ENCODE data around the gene PREX1. TPM values are rescaled to one million over a fixed set of nuclear protein-coding genes. Genes with fewer than 3 reads are reported as not detected.
A peak's percentile ranks its signal among the peaks of the same experiment; 100 is the strongest.

The PREX1 gene
- total and polyA plus RNA-seq, 2 donors from 2014 or later, result 8.5 to 38.2 TPM

GRCh38 chr20:48695255-48695654 is 132.5 kb downstream of the PREX1 start:
- H3K4me3 ChIP-seq (ENCODE audit: low read length in 3 of 3), result no peak overlapping the region
- DNase-seq, result peak in 1 of 5 donors; percentile 26
- H3K27me3 ChIP-seq (ENCODE audit: control insufficient read depth, insufficient read depth, low read length), result no peaks in the 10 kb centered on the region
- H3K4me1 ChIP-seq (ENCODE audit: control insufficient read depth in 2 of 3, insufficient read depth in 2 of 3, low read depth in 1 of 3, low read length in 3 of 3), result peaks cover 0 to 12% (median 10%) of the 10 kb centered on the region in 3 donors
- peaks cover 0 to 2% (median 0%) of the 10 kb centered on the region in 3 donors for H3K36me3 ChIP-seq (ENCODE audit: control insufficient read depth in 2 of 3, insufficient read depth in 3 of 3, low read length in 3 of 3)
- no peak for TF ChIP-seq CTCF (IDR thresholded peaks at IDR 0.05; ENCODE audit: borderline replicate concordance, extremely low read depth, insufficient read depth)
- no peak for FAIRE-seq
- intact Hi-C loops (cut with DNase I), result no loop called here
- no peak overlapping the region for H3K27ac ChIP-seq (ENCODE audit: low read depth in 2 of 2, low read length in 2 of 2)
- no peak overlapping the region for H3K9ac ChIP-seq (ENCODE audit: low read length in 3 of 3)
- no peaks in the 10 kb centered on the region for H3K9me3 ChIP-seq (ENCODE audit: control insufficient read depth in 2 of 3, insufficient read depth in 1 of 3, low read length in 3 of 3)

- intact Hi-C loops (cut with DNase I), result no loop called here
- Histone ChIP-seq H3K27me3 (ENCODE audit: control insufficient read depth, insufficient read depth, low read length) (no peaks in the 10 kb centered on the region), H3K9me3 (ENCODE audit: control insufficient read depth in 2 of 3, insufficient read depth in 1 of 3, low read length in 3 of 3) (no peaks in the 10 kb centered on the region), H3K4me1 (ENCODE audit: control insufficient read depth in 2 of 3, insufficient read depth in 2 of 3, low read depth in 1 of 3, low read length in 3 of 3) (peaks cover 0 to 12% (median 10%) of the 10 kb centered on the region in 3 donors), H3K36me3 (ENCODE audit: control insufficient read depth in 2 of 3, insufficient read depth in 3 of 3, low read length in 3 of 3) (no peaks in the 10 kb centered on the region), H3K9ac (ENCODE audit: low read length in 3 of 3) (no peak overlapping the region), H3K4me3 (ENCODE audit: low read length in 3 of 3) (no peak overlapping the region), H3K27ac (ENCODE audit: low read depth in 2 of 2, low read length in 2 of 2) (no peak overlapping the region)
- DNase-seq (no peak), FAIRE-seq (no peak)
- no peak for TF ChIP-seq CTCF (IDR thresholded peaks at IDR 0.05; ENCODE audit: borderline replicate concordance, extremely low read depth, insufficient read depth)
Measured at GRCh38 chr20:48694381-48694865, 133.4 kb downstream of the PREX1 start.

- H3K9me3 ChIP-seq (ENCODE audit: control insufficient read depth in 2 of 3, insufficient read depth in 1 of 3, low read length in 3 of 3), result no peaks in the 10 kb centered on the region
- DNase-seq, result no peak
- intact Hi-C loops (cut with DNase I), result no loop called here
- no peaks in the 10 kb centered on the region for H3K27me3 ChIP-seq (ENCODE audit: control insufficient read depth, insufficient read depth, low read length)
- no peak overlapping the region for H3K27ac ChIP-seq (ENCODE audit: low read depth in 2 of 2, low read length in 2 of 2)
- no peak for TF ChIP-seq CTCF (IDR thresholded peaks at IDR 0.05; ENCODE audit: borderline replicate concordance, extremely low read depth, insufficient read depth)
- no peak overlapping the region for H3K9ac ChIP-seq (ENCODE audit: low read length in 3 of 3)
- H3K36me3 ChIP-seq (ENCODE audit: control insufficient read depth in 2 of 3, insufficient read depth in 3 of 3, low read length in 3 of 3), result no peaks in the 10 kb centered on the region
- H3K4me3 ChIP-seq (ENCODE audit: low read length in 3 of 3), result no peak overlapping the region
- H3K4me1 ChIP-seq (ENCODE audit: control insufficient read depth in 2 of 3, insufficient read depth in 2 of 3, low read depth in 1 of 3, low read length in 3 of 3), result peaks cover 0 to 8% (median 8%) of the 10 kb centered on the region in 3 donors
- no peak for FAIRE-seq
Measured at GRCh38 chr20:48691523-48691922, 136.3 kb downstream of the PREX1 start.

GRCh38 chr20:48690888-48691287 is 136.9 kb downstream of the PREX1 start:
- TF ChIP-seq CTCF (IDR thresholded peaks at IDR 0.05; ENCODE audit: borderline replicate concordance, extremely low read depth, insufficient read depth), result no peak
- DNase-seq (no peak), FAIRE-seq (no peak)
- intact Hi-C loops (cut with DNase I), result no loop called here
- Histone ChIP-seq H3K4me1 (ENCODE audit: control insufficient read depth in 2 of 3, insufficient read depth in 2 of 3, low read depth in 1 of 3, low read length in 3 of 3) (peaks cover 0 to 13% (median 9%) of the 10 kb centered on the region in 3 donors), H3K27ac (ENCODE audit: low read depth in 2 of 2, low read length in 2 of 2) (no peak overlapping the region), H3K27me3 (ENCODE audit: control insufficient read depth, insufficient read depth, low read length) (no peaks in the 10 kb centered on the region), H3K9me3 (ENCODE audit: control insufficient read depth in 2 of 3, insufficient read depth in 1 of 3, low read length in 3 of 3) (no peaks in the 10 kb centered on the region), H3K36me3 (ENCODE audit: control insufficient read depth in 2 of 3, insufficient read depth in 3 of 3, low read length in 3 of 3) (no peaks in the 10 kb centered on the region), H3K4me3 (ENCODE audit: low read length in 3 of 3) (no peak overlapping the region), H3K9ac (ENCODE audit: low read length in 3 of 3) (no peak overlapping the region)

Data from kidney (tissue), 14 donors.